ENCODE data around the gene RHD.
"Not testable (repeated sequence)": the region's sequence is repeated elsewhere in the genome, so short reads cannot be mapped to it uniquely, and the experiment has no call there.

DNA sequence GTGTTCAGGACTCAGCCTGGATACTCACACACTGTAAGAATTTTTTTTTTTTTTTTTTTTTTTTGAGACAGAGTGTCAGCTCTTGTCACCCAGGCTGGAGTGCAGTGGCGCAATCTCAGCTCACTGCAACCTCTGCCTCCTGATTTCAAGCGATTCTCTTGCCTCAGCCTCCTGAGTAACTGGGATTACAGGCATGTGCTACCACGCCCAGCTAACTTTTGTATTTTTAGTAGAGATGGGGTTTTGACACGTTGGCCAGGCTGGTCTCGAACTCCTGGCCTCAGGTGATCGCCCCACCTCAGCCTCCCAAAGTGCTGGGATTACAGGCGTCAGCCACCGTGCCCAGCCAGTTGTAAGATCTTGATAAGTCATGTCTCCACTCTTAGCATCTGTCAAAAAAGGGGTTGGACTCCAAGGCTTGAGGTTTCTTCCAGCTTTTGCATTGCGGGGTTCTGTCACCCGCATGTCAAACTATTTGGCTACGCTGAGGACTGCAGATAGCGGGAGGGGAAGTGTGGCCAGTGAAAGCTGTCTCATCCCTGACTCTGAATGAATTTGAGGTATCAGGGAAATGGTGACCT, 97.5 kb downstream of the RHD start:
- not testable (repeated sequence) for TF ChIP-seq POLR2A (IDR thresholded peaks at IDR 0.05); CTCF (IDR thresholded peaks at IDR 0.05 in 8 of 11, conservative IDR thresholded peaks at IDR 0.05 in 3 of 11); POLR2AphosphoS5 (IDR thresholded peaks at IDR 0.05)

Data from spleen (tissue), 7 donors.